Renal cortex interstitium (tissue), 11 donors: ENCODE results near the gene MUC5B. TPM values are rescaled to one million over a fixed set of nuclear protein-coding genes. Genes with fewer than 3 reads are reported as not detected.

Source experiments
- DNase-seq, 11 donors: peaks; one replicate each; pipeline ENCODE4 v3.0.0-alpha.2; 2013; ENCODE audit warnings: low read depth in 9 of 11, low spot score in 4 of 11; ENCODE audit errors: extremely low read depth in 1 of 11
- polyA plus RNA-seq, 3 donors: library from polyadenylated mRNA; unstranded; fragments of 120-200 nt; gene quantifications; one replicate each; pipeline ENCODE4 v1.2.1, GENCODE V29; 2013; ENCODE audit not compliant: insufficient read length in 3 of 3

The MUC5B gene
- polyA plus RNA-seq, 3 donors = 0.01 to 0.09 (median 0.05) TPM

GRCh38 chr11:1299621-1300020, 76.8 kb downstream of the MUC5B start:
- DNase-seq = no peak

DNA sequence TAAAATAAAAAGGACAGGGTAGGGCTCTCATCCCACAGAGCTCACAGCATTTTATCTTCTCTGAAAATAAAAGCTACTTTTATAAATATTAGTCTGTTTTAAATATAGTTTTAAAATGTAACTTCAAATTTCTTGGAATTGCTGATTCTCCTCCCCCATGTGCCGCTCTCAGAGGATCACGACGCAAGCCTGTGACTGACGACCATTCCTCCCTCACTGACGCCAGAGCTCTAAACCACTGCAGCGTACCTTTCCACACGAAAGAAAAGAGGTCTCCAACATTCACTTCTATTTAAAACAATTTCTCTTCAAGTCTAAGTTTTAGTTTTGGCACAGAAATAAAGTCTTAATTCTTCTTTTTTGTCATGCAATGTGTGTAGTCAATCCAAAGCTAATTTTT, 77.3 kb downstream of the MUC5B start:
- no peak for DNase-seq

DNA sequence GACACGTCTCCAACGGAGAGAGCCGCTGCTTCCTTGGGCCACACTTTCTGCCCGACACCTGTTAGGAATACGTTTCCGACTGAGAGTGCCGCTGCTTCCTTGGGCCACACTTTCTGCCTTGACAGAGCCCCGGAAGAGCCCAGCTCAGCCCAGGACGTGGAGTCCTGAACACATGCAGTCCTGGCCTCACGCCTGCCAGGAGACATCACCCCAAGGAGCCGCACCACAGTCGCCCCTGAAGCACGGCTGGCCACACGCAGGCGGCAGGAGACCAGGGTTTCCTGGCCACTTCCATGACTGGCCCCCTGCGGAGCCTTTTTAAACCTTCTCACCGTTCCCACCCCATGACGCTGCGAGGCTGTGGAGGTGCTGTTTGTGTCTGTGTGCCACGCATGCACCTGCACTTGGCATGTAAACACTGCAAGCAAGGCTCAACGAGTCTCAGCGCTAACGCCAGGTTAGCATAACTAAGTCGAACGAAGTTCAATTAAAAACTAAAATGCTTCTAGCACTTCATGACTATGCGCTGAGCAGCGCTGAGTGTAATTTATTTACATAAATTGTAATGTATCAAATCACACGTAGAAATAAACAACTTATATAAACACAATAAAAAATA, 77.8 kb downstream of the MUC5B start:
- no peak for DNase-seq

DNA sequence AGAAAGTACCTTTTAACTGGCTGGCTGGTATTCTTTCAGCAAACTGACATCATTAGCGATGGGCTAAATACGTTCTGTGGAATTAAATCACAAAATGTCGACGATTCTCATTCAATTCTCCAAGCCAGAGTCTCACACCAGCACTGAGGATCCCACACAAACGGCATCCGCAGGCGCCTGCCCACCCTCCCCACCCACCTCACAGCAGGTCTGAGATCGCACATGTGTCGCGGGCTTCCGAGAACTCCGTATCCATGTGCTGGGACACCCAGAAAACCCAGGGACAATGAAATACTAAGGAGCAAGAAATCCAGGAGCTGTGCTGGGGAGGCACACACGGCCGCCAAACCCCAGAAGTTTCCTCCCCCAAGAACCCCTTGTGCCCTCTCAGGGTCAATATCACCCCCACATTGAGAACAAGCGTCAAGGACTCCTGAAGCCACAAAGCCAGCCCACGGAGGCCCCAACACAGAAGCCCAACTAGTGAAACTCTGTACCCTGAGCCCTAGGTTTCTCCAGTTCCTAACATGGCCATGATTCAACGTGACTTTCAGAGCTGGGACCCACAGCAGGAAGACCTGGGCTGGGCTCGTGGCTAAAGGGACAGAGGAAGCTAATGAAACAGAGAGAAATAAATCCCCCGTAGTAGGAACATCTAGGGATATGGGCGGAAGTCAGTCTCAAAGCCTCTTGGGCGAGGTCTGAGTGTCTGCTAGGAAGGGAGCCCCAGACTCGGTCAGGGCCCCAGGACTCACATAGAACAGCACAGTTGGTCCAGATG, 78.5 kb downstream of the MUC5B start:
- DNase-seq = no peak

- DNase-seq = no peak
Observed at GRCh38 chr11:1302041-1302460, 79.2 kb downstream of the MUC5B start.

GRCh38 chr11:1302461-1303125, 79.7 kb downstream of the MUC5B start:
- DNase-seq = no peak

DNA sequence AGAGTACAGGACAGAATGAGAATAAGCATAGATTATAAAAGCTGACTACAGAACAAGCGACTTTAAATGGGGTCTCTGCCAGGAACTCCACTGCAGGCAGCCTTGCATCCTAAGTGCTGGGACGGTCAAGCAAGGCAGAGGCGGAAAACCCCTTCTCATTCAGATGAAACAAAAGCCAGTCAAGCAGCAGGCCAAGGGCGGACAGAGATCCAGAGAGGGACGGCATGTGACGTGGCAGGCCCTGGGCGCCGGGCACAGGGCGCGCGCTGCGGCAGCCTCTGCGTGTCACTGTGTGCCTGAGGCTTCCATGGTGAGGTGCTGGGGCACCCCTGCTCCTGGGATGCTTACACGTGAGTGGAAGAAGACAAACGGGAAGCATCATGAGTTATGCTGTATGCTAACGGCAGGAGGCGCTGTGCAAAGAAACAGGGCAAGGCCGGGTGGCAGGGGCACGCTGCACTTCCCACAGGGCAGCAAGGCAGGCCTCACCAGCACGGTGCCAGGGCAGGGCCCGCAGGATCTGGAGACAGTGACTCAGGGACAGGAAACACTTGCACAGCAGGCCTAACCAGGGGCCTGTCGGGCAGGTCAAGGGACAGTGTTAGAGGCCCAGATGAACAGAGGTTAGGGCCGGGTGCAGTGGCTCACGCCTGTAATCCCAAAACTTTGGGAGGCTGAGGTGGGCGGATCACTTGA, 80.4 kb downstream of the MUC5B start:
- no peak for DNase-seq

GRCh38 chr11:1303973-1304372, 81.1 kb downstream of the MUC5B start:
- no peak for DNase-seq

- peak in 1 of 11 donors; percentile 32 for DNase-seq
Observed at GRCh38 chr11:1304380-1304779, 81.5 kb downstream of the MUC5B start.

- no peak for DNase-seq
Observed at GRCh38 chr11:1305063-1305495, 82.2 kb downstream of the MUC5B start.

DNA sequence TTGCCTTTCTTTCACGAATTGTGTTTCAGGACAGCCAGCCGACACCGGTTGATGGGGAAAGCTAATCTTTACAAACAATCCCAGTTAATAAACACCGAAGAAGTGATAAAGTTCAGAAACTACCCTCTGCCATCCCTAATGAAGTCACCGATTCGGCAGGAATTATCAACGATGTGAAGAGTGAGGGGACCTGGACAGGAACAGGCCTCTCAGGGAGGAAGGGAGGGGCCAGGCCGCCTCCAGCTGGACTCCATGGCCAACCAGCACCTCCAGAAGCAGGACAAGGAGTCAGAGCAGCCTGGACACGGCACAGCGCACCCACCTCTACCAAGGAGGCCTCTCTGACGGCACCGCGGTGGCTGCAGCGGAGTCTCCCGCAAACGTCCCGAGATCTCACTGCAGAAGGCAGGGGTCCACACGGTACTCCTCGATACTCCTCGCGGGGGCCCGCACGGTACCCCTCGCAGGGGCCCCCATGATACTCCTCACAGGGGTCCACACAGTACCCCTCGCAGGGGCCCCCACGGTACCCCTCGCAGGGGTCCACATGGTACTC, 82.7 kb downstream of the MUC5B start:
- no peak for DNase-seq

GRCh38 chr11:1306186-1307162, 83.6 kb downstream of the MUC5B start:
- DNase-seq = no peak

DNA sequence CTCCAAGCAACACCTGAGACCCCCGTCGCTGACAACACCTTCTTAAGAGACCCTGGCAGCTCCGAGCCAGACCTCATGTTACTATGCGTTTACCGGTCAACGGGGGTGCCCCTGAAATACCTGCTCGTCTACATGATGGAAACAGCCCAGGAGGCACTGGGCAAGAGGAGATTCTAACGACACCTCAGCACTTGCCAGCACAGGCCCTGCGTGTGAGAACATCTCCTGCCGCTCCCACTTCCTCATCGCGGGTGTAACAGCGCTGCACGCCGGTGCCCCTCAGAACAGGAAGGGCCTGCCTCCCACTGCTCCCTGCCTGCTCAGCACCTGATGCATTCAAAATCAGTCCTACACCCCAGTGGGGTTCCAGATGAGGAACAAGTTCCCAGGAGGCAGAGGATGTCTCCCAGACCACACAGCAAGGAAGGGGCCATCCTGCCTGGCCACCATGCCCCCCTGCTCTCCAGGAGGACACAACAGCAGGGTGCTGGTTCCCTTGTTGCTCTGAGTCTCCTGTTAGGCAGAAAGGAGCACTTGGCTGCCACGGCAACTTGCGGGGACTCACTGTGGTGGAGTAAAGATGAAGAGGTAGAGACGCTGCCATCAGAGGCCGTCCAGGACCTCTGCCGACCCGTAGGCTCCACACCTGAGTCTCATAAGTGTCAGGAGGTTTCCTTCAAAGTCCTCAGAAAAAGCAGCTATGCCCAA, 84.5 kb downstream of the MUC5B start:
- no peak for DNase-seq

DNA sequence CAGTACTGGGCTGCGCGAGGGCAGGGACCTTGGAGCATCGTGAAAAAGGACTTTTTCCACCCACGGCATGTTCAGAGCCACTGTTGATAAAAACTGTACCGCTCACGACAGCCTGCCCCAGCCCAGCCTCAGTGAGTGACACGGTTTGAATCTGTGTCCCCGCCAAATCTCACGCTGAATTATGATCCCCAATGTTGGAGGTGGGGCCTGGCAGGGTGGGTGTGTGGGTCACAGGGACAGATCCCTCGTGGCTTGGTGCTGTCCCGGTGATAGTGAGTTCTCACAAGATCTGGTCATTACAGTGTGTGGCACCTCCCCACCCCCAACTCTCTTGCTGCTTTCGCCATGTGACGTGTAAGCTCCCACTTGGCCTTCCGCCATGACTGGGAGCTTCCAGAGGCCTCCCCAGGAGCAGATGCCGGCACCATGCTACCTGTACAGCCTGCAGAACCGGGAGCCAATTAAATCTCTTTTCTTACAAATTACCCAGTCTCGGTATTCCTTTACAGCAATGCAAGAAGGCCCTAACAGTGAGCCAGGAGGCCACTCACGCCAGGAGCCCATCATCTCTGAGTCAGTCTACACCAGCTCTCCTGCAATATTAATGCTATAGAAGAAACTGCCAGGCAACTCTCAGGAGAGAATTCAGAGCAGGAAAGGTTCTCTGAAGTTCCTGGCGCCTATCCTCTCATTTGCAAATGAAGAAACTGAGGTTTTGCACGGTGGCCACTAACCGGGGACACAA, 85.3 kb downstream of the MUC5B start:
- DNase-seq = no peak

DNA sequence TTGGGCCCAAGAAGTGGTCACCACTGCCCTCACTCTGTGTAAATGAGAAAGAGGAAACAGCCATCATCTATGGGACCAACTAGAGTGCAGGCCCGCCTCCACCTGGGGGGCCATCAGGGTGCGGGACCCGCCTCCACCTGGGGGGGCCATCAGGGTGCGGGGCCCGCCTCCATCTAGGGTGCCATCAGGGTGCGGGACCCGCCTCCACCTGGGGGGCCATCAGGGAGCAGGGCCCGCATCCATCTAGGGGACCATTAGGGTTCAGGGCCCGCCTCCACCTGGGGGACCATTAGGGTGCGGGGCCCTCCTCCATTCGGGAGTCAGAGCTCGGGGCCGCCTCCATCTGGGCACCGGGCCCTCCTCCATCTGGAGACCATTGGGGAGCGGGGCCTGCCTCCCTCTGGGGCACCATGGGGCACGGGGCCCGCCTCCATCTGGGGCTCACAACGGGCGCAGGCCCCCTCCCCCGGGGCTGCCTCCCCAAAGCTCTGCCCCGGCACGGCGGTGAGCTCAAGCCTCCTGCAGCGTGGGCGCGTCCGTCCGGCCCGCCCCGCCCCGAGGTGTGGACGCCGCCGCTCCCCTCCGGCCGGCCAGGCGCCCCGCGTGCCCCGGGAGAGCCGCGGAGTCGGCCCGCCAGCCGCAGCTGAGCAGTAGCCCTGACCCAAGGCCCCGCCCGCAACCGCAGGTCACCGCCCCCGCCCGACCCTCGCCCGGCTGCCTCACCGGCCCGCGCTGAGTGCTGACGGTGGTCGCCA, 86.1 kb downstream of the MUC5B start:
- no peak for DNase-seq
